ENCODE data around the gene CAND1. TPM values are rescaled to one million over a fixed set of nuclear protein-coding genes. Genes with fewer than 3 reads are reported as not detected.

CAND1 gene
- total RNA-seq, 1 experiment from 2014 or later = 155 TPM

GRCh38 chr12:67275380-67275913 lies 6.3 kb downstream of the CAND1 start:
- Histone ChIP-seq H3K9me3 (ENCODE audit: control insufficient read depth in 1 of 2, insufficient read depth in 1 of 2, low read depth in 1 of 2, low read length in 2 of 2) (no peaks in the 10 kb centered on the region), H3K36me3 (ENCODE audit: control insufficient read depth in 1 of 2, insufficient read depth in 2 of 2, low read length in 2 of 2) (0 out of 4 replicates have a peak, but pooled peaks cover 0 to 5% of the 10 kb centered on the region in 2 experiments), H3K9me2 (ENCODE audit: insufficient read depth) (no peaks in the 10 kb centered on the region), H2AFZ (ENCODE audit: low read depth, low read length, poor library complexity, severe bottlenecking) (no peak overlapping the region), H3K27me3 (ENCODE audit: insufficient read depth, low read length) (no peaks in the 10 kb centered on the region), H3K27ac (ENCODE audit: low read depth, low read length) (no peak overlapping the region), H3K9ac (ENCODE audit: low read length) (no peak overlapping the region), H4K20me1 (ENCODE audit: insufficient read depth) (peaks cover 40% of the 10 kb centered on the region), H3K79me2 (ENCODE audit: insufficient read depth, low read length) (peaks cover 100% of the 10 kb centered on the region), H3K4me3 (replicated peaks in 1 of 2; ENCODE audit: low read depth in 1 of 2, low read length in 2 of 2) (no peak overlapping the region), H3K4me1 (ENCODE audit: control insufficient read depth in 1 of 2, insufficient read depth in 2 of 2, low read length in 2 of 2) (peaks cover 6 to 15% of the 10 kb centered on the region in 2 experiments), H3K4me2 (ENCODE audit: low read length) (no peak overlapping the region)
- intact Hi-C loops (cut with micrococcal nuclease) = no loop called here
- DNase-seq (ENCODE audit: low read depth, low spot score) (no peak), ATAC-seq (no peak)
- RAD21 ChIA-PET (ENCODE audit: low non-redundant PET in 1 of 2, low total read pairs in 2 of 2, uncharacterized antibody in 2 of 2, unreplicated experiment in 2 of 2) = no interaction called here
- POLR2A ChIA-PET = no interaction called here
- no peak for TF ChIP-seq YY1 (IDR thresholded peaks at IDR 0.05; ENCODE audit: extremely low read depth, insufficient replicate concordance, low read depth, low read length)
- TF ChIP-seq ATF3 (IDR thresholded peaks at IDR 0.05) = no peak
- no peak for TF ChIP-seq CEBPB (IDR thresholded peaks at IDR 0.05; ENCODE audit: low read depth)
- TF ChIP-seq ZBTB33 (IDR thresholded peaks at IDR 0.05; ENCODE audit: extremely low read depth, insufficient replicate concordance, low read length) = no peak
- no peak for TF ChIP-seq SIN3A (IDR thresholded peaks at IDR 0.05; ENCODE audit: low read depth)
- TF ChIP-seq CBX3 (IDR thresholded peaks at IDR 0.05; ENCODE audit: low read depth) = no peak
- no peak for TF ChIP-seq JUND (IDR thresholded peaks at IDR 0.05)
- TF ChIP-seq EGR1 (IDR thresholded peaks at IDR 0.05; ENCODE audit: low read depth) = no peak
- TF ChIP-seq ZFX (IDR thresholded peaks at IDR 0.05) = no peak
- no peak for TF ChIP-seq ZNF274 (IDR thresholded peaks at IDR 0.05; ENCODE audit: low read depth, low read length)
- no TSS peak for BruUV-seq (replicated peaks)
- CTCF ChIA-PET = no interaction called here
